ENCODE data around the gene SORBS1.

Gene SORBS1

GRCh38 chr10:95304976-95305375 lies 256.2 kb downstream of the SORBS1 start:
- Histone ChIP-seq H3K27ac (no peak overlapping the region), H3K4me3 (no peak overlapping the region)
- no peak for DNase-seq (ENCODE audit: low spot score)
- no peak for TF ChIP-seq CTCF (IDR thresholded peaks at IDR 0.05)

- DNase-seq (ENCODE audit: low spot score), result no peak
- no peak overlapping the region for H3K27ac ChIP-seq
- no peak overlapping the region for H3K4me3 ChIP-seq
- TF ChIP-seq CTCF (IDR thresholded peaks at IDR 0.05), result no peak
Measured at GRCh38 chr10:95304463-95304862, 256.7 kb downstream of the SORBS1 start.

GRCh38 chr10:95303950-95304349 lies 257.2 kb downstream of the SORBS1 start:
- H3K4me3 ChIP-seq, result no peak overlapping the region
- DNase-seq (ENCODE audit: low spot score), result no peak
- no peak for TF ChIP-seq CTCF (IDR thresholded peaks at IDR 0.05)
- no peak overlapping the region for H3K27ac ChIP-seq

- Histone ChIP-seq H3K27ac (no peak overlapping the region), H3K4me3 (no peak overlapping the region)
- no peak for DNase-seq (ENCODE audit: low spot score)
- TF ChIP-seq CTCF (IDR thresholded peaks at IDR 0.05), result no peak
Measured at GRCh38 chr10:95303535-95303934, 257.6 kb downstream of the SORBS1 start.

- DNase-seq (ENCODE audit: low spot score), result no peak
- TF ChIP-seq CTCF (IDR thresholded peaks at IDR 0.05), result no peak
- H3K4me3 ChIP-seq, result no peak overlapping the region
- H3K27ac ChIP-seq, result no peak overlapping the region
Measured at GRCh38 chr10:95300022-95300539, 261.1 kb downstream of the SORBS1 start.

GRCh38 chr10:95297402-95297801 lies 263.8 kb downstream of the SORBS1 start:
- Histone ChIP-seq H3K4me3 (no peak overlapping the region), H3K27ac (no peak overlapping the region)
- DNase-seq (ENCODE audit: low spot score), result no peak
- no peak for TF ChIP-seq CTCF (IDR thresholded peaks at IDR 0.05)

- no peak overlapping the region for H3K4me3 ChIP-seq
- no peak for DNase-seq (ENCODE audit: low spot score)
- no peak for TF ChIP-seq CTCF (IDR thresholded peaks at IDR 0.05)
- H3K27ac ChIP-seq, result no peak overlapping the region
Measured at GRCh38 chr10:95296764-95297163, 264.4 kb downstream of the SORBS1 start.

All from coronary artery (tissue), 2 donors.